GDM1 (cell line): ENCODE measurements around the gene RBFOX2.
"Not testable (repeated sequence)": the region's sequence is repeated elsewhere in the genome, so short reads cannot be mapped to it uniquely, and the experiment has no call there.

Experiments
- DNase-seq: peaks from one replicate; lab custom pipeline; 2025; lab: John Stamatoyannopoulos, UW

RBFOX2 gene, protein sequence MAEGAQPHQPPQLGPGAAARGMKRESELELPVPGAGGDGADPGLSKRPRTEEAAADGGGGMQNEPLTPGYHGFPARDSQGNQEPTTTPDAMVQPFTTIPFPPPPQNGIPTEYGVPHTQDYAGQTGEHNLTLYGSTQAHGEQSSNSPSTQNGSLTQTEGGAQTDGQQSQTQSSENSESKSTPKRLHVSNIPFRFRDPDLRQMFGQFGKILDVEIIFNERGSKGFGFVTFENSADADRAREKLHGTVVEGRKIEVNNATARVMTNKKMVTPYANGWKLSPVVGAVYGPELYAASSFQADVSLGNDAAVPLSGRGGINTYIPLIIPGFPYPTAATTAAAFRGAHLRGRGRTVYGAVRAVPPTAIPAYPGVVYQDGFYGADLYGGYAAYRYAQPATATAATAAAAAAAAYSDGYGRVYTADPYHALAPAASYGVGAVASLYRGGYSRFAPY

DNA sequence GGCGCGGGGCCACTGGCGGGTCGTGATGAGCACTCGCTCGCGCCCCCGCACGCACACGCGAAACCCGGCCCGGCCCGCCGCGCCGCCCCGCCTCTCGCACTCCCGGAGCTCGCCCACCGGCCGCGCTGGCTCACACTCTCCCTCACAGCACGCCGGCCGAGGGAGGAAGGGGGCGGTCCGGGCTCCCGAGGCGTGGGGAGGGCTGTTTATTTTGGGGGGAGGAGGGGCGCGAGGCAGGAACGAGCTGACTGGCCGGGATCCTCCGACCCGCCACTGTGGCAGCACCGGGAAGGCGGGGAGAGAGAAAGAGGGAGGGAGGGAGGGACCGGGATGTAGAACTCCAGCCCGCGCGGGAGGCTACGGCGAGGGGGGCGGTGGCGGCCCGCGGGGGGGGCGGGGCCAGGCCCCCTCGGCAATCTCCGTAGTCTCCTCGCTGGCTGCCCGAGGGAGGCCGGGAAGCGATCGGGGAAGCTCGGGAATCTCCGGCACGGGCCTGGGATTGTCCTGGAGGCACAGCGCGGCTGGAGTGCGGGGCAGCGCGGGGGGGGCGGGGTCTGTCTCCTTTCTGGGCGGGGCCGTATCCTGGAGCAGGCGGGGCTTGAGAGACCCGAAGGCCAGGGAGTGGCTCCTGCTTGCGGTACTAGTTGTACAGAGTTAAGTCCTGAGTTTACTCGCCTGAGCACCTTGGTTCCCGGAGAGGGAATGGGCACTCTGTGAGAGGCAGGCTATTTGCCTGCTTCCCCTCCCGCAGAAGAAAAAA, at the start of gene RBFOX2:
Gene RBFOX2 (minus strand): TSS at position 179 of the 760 bp plus-strand sequence. CDS start 399 bp downstream, outside the sequence.
- peak; percentile 83 for DNase-seq

DNA sequence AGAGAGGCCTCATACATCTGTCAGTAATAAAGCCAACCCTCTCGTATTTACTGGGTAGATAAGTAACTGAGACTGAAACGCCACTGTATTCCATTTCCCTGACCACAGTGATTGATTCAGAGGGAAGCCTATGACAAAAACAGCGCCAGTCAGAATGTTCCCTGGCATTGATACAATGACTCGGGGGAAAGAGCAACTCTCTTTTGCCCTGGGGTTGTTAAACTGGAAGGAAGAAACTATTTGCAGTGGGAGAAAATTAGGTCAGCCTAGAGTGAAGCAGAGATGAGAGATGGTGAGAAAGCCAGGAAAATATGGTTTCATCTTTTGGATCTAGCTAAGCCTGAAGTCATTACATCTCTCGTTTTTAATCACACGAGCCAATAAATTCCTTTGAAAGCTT, 48.6 kb upstream of the RBFOX2 start:
- no peak for DNase-seq

DNA sequence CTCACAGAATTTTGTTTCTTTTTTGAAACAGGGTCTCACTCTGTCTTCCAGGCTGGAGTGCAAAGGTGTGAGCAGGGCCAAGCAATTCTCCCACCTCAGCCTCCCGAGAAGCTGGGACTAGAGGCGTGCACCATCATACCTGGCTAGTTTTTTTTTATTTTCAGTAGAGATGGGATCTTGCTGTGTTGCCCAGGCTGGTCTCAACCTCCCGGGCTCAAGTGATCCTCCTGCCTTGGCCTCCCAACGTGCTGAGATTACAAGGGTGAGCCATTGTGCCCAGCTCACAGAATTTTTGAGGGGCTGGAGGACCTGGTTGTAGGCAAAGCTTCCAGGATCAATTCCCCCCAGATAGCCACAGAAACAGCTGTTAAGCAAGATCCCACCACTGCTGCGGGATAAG, 47.1 kb upstream of the RBFOX2 start:
- DNase-seq = no peak

DNA sequence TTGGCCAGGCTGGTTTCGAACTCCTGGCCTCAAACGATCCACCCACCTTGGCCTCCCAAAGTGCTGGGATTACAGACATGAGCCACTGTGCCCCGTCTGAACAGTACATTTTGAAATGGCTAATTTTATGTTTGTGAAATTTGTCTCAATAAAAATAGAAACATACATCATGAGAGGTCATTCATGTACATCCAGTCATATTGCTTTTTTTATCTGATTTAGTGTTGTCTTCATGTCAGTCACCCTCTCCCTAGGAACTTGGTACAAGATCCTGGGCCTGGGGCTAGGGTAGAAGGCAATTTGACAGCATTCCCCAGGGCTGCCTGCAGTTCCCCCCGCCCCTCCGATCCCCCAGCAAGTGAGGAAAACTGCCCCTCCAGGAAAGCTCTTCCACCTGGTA, 46.6 kb upstream of the RBFOX2 start:
- no peak for DNase-seq

DNA sequence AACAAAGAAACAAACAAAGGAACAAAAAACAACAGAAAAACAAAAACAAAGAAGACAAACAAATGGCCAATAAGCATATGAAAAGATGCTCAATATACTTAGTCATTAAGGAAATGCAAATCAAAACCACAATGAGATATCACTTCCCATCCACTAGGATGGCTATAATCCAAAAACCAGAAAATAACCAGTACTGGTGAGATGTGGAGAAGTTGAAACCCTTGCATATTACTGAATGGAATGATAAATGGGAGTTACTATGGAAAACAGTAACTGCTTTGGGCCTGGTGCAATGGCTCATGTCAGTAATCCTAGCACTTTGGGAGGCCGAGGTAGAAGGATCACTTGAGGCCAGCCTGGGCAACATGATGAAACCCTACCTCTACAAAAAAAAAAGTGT, 44.9 kb upstream of the RBFOX2 start:
- DNase-seq = no peak

DNA sequence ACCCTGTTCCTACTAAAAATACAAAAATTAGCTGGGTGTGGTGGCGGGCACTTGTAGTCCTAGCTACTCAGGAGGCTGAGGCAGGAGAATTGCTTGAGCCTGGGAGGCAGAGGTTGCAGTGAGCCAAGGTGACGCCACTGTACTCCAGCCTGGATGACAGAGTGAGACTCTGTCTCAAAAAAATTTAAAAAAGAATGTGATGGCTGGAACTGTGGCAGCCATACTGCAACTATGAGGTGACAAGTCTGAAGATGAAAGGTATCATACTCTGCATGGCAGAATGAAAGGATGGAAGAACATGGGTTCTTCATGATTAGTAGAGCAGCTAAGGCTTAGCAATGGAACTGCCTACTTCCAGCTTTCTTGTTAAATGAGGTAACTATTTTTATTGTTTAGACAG, 42.0 kb upstream of the RBFOX2 start:
- DNase-seq = not testable (repeated sequence)

DNA sequence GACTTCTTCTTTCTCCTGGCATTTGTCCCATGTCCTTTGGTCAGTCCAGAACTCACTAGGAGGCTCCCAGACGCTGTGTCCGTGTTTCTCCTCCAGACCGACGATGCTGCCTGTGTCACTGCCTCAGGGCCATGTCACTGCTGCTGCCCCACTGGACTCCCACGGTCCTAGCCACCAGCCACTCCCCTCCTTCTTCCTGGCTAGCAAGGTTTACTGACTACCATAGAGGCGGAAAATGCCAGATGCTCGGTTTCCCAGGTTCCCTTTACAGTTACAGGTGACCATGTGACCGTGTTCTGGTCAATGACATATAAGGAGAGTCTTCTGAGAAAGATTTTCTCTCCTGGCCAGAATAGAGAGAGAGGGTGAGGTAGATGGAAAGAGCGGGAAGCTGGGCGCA, 40.7 kb upstream of the RBFOX2 start:
- no peak for DNase-seq

DNA sequence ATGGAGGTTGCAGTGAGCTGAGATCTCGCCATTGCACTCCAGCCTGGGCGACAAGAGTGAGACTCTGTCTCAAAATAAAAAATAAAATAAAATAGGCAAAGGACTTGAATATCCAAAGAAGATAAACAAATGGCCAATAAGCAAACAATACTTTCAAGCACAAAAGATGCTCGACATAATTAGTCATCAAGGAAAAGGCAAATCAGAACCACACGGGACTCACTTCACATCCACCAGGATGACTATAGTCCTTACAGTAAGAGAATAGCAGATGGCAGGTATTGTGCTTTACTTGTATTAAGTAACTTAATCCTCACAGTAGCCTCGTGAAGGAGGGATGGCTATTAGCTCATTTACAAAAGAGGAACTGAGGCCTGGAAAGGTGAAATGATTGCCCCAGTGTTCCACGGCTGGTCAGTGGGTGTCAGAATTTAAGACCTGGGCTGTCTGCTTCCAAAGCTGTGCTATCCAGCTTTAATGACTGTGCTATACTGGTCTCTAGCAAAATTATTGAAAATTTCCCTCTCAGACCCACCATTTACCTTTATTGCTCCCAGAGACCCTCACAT, 40.2 kb upstream of the RBFOX2 start:
- no peak for DNase-seq

DNA sequence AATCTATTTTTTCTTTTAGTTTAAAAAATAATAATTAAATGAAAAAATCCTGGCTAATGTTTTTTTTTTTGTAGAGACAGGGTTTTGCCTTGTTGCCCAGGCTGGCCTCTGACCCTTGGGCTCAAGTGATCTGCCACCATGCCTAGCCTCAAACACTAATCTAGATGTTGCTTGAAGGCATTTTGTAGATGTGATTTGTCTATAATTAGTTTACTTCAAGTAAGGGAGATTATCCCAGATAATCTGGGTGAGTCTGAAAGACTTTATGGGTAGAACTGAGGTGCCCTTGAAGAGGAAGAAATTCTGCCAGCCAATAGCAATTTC, 38.6 kb upstream of the RBFOX2 start:
- no peak for DNase-seq

DNA sequence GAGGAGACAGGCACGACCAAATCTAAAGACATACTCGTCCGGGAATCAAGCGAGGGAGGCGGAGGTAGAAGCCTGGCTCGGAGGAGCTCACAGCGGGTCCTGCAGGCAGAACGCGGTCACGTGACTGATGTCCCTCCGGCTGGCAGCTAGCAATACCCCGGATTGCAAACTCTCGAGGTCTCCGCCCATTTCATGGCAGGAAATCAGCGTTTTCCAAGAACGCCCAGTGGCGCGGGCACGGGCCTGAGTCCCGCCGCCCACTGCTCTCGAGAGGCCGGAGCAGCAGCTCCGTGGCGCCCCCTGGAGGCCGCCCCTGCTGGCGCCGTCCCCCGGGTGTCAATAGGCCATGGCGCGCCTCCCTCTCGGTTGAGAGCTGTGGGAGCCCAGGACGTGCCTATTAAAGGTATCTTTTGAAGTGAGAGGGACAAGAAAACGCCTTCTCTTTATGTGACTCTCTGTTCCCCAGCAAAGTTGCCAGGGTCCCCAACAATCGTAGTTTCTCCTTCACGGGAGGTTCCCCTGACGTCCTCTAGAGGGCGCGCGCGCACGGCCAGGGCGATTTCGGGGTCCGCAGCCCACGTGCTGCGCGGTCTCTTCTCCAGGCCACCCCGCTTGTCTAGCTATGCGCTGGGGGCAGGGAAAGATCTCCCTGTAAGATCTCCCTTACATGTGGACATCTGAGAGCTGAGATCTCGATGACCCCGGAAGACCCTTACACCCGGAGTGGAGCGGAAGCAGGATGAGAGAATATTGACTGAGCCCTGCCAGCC, 37.3 kb upstream of the RBFOX2 start:
- peak; percentile 40 for DNase-seq

DNA sequence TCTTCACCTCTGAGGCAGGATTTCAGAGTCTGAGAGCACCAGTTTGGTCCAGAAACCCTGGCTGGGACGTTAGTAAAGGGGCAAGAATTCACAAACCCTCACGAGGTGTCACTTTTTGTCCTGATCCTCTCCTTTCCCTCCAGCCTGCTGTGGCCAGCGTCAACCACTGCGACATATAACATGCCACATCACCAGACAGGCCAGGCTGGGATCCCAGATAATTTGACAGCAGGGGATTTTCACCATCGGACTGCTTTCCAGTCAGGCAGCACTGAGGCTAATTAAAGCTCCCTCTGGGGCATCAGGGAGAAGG, 36.8 kb upstream of the RBFOX2 start:
- DNase-seq = no peak

DNA sequence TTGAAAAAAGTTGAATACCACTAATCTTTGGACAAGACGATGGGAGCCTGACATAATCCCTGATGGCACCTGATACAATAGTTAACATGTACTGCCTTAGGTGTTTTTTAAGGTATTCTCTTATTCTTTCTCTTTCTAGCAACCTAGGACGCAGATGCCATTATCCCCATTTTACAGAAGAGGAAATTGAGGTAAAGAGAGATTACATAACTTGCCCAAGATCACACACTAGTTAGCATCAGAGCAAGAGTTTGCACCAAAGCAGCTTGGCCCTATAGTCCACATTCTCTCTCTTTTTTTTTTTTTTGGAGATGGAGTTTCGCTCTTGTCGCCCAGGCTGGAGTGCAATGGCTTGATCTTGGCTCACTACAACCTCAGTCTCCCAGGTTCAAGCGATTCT, 35.7 kb upstream of the RBFOX2 start:
- no peak for DNase-seq

DNA sequence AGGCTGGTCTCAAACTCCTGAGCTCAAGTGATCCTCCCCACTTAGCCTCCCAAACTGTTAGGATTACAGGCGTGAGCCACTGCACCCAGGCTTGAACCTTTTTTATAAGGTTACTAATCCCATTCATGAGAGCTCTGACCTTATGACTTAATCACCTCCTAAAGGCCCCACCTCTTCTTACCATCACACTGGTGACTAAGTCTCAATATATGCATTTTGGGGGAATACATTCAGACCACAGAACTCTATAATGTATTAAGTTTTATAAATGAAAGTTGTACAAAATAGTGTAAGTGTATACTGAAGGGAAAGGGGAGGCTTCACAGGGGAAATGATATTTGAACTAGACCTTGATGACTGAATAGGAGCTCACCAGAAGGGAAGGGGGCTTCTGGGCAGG, 28.4 kb upstream of the RBFOX2 start:
- DNase-seq = no peak

DNA sequence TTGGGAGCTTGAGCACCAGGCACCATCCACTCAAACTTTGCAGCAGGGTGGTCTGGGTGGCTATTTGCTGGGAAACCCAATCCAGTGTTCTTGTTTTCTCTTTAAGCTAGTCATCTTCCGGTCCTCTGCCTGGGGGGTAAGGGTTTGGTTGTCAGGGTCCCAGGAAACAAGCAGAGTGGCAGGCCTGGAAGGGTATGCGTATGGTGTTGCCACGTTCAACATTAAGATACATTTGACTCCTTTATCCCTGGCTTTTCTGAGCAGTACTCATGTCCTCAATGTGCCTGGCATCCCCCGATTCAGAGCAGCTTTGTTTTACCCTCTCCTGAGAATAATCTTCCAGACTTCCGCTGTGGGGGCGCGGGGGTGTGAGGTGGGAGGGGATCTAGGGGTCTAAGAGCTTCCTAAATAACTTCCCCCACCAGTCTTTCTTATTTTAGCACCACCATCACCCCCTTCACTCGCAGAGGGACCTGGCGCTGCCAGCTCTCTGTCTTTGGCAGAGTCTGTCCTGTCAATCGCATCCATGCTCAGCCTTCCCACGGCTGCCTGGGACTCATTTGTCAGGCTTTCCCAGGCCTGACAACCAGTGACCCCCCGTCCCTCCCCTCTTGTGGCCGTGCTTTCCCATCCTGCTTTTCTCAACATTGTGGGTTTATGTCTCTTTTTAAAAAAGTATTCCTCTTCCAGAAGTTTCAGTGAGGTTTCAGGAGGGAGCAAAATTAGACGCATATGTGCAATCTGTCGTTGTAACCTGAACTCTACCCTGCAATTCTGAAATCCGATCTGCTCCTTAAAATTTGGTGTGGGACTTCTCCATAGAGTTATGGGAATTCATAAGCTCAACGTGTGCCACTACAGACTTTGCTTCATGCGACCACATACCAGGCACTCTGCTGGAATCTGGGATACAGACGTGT, 27.0 kb upstream of the RBFOX2 start:
- DNase-seq = no peak

DNA sequence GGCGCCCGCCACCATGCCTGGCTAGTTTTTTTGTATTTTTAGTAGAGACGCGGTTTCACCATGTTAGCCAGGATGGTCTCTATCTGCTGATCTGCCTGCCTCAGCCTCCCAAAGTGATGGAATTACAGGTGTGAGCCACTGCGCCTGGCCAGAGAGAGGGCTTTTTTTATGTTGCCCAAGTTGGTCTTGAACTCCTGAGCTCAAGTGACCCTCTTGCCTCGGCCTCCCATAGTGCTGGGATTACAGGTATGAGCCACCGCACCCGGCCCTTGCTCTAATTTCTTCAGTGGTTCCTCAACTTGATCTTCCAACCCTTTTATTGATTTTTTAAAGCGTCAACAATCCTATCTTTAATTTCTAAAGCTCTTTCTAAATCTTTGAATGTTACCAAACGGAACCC, 25.8 kb upstream of the RBFOX2 start:
- DNase-seq = not testable (repeated sequence)

DNA sequence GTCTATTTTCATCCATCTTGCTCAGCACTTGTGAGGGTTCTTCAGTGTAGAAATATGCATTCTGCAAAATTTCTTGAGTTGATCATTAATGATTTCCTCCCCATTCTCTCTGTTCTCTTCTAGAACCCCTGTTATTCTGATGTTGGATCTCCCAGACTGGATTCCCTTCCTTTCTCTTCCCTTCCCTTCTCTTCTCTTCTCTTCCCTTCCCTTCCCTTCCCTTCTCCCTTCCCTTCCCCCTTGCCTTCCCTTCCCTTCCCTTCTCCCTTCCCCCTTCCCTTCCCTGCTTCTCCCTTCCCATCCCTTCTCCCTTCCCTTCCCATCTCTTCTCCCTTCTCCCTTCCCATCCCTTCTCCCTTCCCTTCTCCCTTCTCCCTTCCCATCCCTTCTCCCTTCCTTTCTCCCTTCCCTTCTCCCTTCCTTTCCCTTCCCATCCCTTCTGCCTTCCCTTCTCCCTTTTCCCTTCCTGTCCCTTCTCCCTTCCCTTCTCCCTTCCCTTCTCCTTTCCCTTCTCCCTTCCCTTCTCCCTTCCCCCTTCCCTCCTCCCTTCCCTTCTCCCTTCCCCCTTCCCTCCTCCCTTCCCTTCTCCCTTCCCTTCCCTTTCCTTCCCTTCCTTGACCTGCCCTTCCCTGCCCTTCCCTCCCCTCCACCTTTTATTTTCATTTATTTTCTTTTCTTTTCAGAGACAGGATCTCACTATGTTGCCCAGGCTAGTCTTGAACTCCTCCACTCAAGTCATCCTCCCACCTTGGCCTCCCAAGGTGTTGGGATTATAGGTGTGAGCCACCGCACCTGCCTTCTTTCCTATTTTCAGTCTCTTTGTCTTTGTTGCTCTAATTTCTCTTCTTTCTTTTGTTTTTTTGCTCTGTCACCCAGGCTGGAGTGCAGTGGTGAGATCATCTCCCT, 24.9 kb upstream of the RBFOX2 start:
- no peak for DNase-seq

DNA sequence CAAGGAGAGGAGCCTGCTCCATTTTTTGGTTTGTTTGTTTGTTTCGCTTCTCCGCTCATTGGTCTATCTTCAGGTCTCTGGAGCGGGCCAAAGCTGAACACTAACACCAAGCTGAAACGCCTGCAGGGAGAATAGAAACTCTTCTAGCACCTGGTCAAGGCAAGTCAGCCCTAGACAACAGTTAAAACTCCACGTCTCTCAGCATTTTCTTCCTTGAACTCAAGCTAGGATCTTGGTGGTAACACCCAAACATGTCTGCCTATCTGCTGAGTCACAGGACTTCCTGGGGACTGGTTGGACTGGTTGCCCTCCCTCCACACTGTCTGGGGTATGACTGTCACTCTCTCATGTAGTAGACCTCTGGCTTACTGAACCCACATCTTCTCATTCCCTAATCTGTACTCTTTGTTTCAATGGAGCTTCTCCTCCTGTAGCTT, 23.9 kb upstream of the RBFOX2 start:
- DNase-seq = no peak

DNA sequence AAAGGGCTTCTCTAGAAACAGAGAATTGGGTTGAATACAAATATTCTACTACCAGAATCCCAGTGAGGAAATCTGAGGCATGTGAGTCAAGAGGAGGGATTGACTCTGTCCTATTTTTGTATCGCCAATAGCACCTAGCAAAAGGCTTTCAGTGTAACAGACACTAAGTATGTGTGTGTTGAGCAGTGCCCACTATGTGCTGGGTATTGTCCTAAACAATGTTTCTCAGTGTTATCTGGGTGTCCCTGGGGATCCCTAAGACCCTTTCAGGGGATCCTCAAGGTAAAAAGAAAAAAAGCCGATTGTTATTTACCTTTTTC, 21.0 kb upstream of the RBFOX2 start:
- DNase-seq = no peak

DNA sequence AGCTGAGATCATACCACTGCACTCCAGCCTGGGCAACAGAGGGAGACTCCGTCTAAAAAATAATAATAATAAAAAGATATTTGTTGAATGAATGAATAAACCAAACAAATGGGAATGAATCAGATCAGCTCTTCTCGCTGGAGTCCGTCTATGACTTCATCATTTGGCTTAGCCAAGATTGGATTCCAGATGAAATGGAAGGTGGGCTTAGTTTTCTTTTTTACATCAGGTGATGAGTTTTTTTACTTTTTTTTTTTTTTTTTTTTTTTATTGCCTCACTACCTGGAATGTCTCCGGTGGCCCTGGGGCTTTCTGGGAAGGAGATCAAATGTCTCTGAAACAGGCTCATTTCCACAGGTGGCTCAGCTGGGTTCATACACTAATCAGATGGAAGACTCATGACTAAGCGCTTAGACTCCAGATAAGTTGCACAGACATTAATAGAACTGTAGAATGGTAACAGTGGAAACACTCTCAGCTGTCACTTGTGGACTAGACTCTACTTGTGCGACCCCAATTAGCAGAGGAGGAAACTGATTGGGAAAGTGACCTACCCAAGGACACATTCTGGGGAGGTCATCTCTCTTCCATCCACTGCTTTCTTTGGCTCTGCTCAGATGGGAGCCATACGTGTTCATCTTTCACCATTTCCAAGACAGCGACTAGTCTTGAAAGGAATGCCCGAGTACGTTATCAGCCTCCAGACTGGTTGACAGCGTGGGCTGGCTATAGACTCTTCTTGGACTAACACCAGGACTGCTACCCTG, 20.5 kb upstream of the RBFOX2 start:
- no peak for DNase-seq

DNA sequence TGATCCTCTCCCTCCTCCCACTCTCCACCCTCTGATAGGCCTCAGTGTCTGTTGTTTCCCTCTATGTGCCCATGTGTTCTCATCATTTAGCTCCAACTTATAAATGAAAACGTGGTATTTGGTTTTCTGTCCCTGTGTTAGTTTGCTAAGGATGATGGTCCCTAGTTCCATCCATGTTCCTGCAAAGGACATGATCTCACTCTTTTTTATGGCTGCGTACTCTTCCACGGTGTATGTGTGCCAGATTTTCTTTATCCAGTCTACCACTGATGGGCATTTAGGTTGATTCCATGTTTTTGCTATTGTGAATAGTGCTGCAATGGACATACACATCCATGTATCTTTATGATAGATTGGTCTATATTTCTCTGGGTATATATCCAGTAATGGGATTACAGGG, 15.9 kb upstream of the RBFOX2 start:
- not testable (repeated sequence) for DNase-seq
